ENCODE data around the gene CORO6.

CORO6 gene

GRCh38 chr17:29630630-29631193 is 8.0 kb upstream of the CORO6 start:
- TF ChIP-seq ZFX (IDR thresholded peaks at IDR 0.05) (no peak), CTCF (conservative IDR thresholded peaks at IDR 0.05) (no peak)
- no peak overlapping the region for H3K27ac ChIP-seq

DNA sequence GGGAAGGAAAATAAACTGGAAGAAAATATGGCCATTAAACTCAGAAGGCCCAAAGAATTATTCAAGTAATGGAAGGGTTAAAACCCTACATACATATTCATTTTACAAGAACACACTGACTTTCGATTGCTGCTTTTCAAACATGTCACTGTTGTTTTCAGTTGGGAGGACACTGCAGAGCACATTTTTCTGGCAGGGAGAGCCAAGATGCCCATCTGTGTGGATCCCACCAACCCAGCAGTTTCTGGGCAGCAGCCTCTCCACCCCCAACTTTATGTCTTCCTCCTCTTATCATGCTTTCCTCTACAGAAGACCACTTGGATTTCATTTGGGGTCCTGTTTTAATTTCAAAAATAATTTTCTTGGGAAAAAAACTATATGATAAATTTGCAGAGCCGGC is 7.1 kb upstream of the CORO6 start:
- no peak overlapping the region for H3K27ac ChIP-seq
- no peak for TF ChIP-seq CTCF (conservative IDR thresholded peaks at IDR 0.05)
- no peak for TF ChIP-seq ZFX (IDR thresholded peaks at IDR 0.05)

DNA sequence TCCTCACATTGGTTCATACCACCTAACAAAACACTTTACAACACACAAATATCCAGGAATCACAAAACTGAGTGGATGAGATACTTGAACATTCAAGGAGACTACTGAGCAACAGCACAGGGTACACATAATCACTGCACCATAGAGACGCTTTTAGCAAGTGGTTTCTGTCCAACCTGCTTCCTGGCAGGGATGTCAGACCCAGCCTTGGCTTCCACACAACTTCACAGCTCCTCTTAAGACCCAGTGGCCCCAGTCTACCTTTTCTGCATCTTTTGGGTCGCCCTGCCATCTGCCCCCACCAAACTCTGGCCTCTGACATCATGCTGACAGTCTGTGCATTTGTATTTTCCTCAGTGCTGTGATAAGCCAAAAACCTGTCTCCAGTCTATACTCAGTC is 5.9 kb upstream of the CORO6 start:
- TF ChIP-seq CTCF (conservative IDR thresholded peaks at IDR 0.05) = no peak
- no peak for TF ChIP-seq ZFX (IDR thresholded peaks at IDR 0.05)
- H3K27ac ChIP-seq = peak overlapping the region; percentile 61

- TF ChIP-seq ZFX (IDR thresholded peaks at IDR 0.05) = no peak
- TF ChIP-seq CTCF (conservative IDR thresholded peaks at IDR 0.05) = no peak
- H3K27ac ChIP-seq = peak overlapping the region; percentile 61; the same call in 1 of the 2 replicates
Observed at GRCh38 chr17:29627951-29628350, 5.2 kb upstream of the CORO6 start.

GRCh38 chr17:29625037-29625750 is 2.5 kb upstream of the CORO6 start:
- TF ChIP-seq ZFX (IDR thresholded peaks at IDR 0.05) (no peak), CTCF (conservative IDR thresholded peaks at IDR 0.05) (no peak)
- peak overlapping the region; percentile 12; the same call in 1 of the 2 replicates for H3K27ac ChIP-seq

DNA sequence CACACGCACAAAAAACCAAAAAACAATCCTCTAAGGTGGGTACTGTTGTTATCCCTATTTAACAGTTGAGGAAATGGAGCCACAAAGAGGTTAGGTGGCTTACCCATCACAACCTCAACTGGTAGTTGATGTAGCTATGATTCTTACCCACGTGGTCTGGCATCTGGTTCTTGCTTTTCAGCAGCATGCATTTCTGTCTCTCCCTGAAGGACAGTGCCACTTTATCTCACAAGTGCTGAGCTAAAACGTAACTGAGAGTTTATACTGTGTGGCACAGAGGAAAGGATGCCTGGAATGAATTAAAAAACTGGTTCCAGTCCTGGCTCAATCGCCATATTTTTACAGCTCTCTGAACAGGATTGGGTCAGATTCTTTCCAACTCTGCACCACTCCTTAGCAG is 1.9 kb upstream of the CORO6 start:
- no peak for TF ChIP-seq ZFX (IDR thresholded peaks at IDR 0.05)
- no peak for TF ChIP-seq CTCF (conservative IDR thresholded peaks at IDR 0.05)
- peak overlapping the region; percentile 13; the same call in 1 of the 2 replicates for H3K27ac ChIP-seq

DNA sequence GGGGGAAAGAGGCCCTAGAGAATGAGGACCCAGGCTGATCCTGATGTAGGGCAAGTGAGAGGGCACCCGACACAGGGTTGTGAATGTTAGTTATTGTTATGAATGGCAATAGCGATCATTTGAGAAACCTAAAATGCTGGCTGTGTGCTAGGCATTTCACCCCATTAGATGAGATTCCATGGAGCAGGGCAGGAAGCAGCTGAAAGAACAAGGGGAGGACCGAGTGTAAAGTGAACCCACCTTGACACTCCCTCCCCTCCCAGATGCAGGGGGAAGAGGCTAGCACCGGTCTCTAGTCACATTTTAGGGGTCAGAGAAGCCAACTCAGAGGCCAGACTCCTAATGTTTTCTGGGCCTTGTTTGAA is 553 bp upstream of the CORO6 start:
- TF ChIP-seq CTCF (conservative IDR thresholded peaks at IDR 0.05) (no peak), ZFX (IDR thresholded peaks at IDR 0.05) (no peak)
- peak overlapping the region; percentile 13 for H3K27ac ChIP-seq
